PFSK-1 (cell line): ENCODE data around the gene TBX2.

ENCODE experiments used
- POLR2AphosphoS5 ChIP-seq: IDR thresholded peaks from 2 replicates; pipeline ENCODE4 v1.6.1; 2012; ENCODE audit warnings: low read depth, mild to moderate bottlenecking, control low read depth, low read length, moderate library complexity
- REST ChIP-seq, 2 experiments: IDR thresholded peaks; 2 replicates each; pipeline versions ENCODE4 v1.6.1 to v1.8.0; 2011 to 2012; ENCODE audit warnings: low read depth in 2 of 2, low read length in 2 of 2, control low read depth in 1 of 2, inconsistent platforms in 1 of 2, mild to moderate bottlenecking in 1 of 2, moderate library complexity in 1 of 2; ENCODE audit not compliant: insufficient read depth in 1 of 2
- SIN3A ChIP-seq: IDR thresholded peaks from 2 replicates; pipeline ENCODE4 v1.6.1; 2012; ENCODE audit warnings: mild to moderate bottlenecking, low read length, moderate library complexity, borderline replicate concordance; ENCODE audit not compliant: insufficient read depth
- TAF1 ChIP-seq: IDR thresholded peaks from 2 replicates; pipeline ENCODE4 v1.6.1; 2012; ENCODE audit warnings: low read length, control low read depth, borderline replicate concordance; ENCODE audit not compliant: insufficient read depth

- TF ChIP-seq POLR2AphosphoS5 (no peak), SIN3A (no peak), REST (IDR thresholded peaks at IDR 0.05; ENCODE audit: insufficient read depth in 1 of 2, low read depth in 2 of 2, low read length in 2 of 2) (no peak), TAF1 (no peak)
Observed at GRCh38 chr17:61363601-61364462, 35.8 kb upstream of the TBX2 start.
